Activated T-helper 1 cell treated with Interleukin-2 at 50 U/mL for 16 hours (primary cell): ENCODE measurements around the gene FHIT.

ENCODE experiments used
- DNase-seq: peaks from one replicate; pipeline ENCODE4 v3.0.0-alpha.2; 2020; ENCODE audit warnings: low read depth

The FHIT gene

GRCh38 chr3:60047426-60048200 lies 1203.6 kb downstream of the FHIT start:
- DNase-seq = no peak

DNA sequence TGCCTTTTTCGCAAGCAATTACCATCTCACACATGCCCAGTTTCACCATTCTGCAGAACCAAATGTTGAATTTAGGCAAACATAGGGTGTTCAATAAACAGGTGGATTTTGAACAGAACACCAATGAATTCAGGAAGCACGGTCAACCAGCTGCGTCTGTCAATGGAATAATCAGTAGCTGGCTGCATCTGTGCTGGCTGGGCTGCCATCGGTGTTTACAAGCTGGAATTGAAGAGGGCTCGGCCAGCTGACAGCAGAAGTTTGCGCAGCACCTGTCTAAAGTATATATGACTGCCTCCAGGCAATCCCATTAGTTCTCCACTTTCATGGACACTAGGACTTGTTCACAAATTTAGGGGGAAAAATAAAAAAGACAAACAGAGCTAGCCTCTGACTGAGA lies 1205.0 kb downstream of the FHIT start:
- no peak for DNase-seq

DNA sequence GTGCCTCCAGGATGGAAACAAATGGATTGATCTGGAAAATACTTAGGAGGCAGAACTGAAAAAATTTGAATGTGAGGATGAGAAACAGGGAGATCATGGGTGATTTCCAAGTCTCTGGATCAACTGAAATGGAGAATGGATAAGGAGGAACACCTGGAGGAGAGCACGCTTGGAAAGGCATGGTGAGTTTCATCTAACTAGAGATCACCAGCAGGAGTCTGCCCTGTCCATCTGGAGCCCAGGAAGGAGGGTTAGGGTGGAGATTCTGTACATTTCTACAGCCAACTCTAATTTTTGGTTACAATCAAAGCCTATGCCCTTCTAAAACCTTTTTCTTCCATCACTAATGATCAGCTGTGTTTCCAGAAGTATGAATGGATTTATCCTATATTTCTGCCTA lies 1205.6 kb downstream of the FHIT start:
- no peak for DNase-seq

GRCh38 chr3:60036803-60037202 lies 1214.4 kb downstream of the FHIT start:
- no peak for DNase-seq

- DNase-seq = no peak
Observed at GRCh38 chr3:60033901-60034453, 1217.3 kb downstream of the FHIT start.

- no peak for DNase-seq
Observed at GRCh38 chr3:60030982-60031381, 1220.3 kb downstream of the FHIT start.

DNA sequence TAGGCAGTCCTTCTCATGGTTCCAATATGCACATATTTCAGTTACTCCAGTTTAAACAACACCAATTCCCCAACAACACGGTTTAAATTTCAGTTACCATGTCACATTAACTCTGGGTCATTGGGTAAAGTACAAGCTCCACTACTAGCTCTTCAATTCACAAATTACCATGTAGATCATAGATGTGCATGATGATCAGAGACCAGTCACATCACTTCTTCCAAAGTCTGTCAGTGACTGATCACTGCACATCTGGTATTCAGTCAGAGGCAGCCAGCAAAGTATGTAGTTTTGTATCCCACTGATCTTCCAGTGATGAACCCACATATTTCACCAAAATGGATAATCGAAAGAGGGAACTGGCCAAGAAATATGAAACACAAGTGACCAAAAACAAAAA lies 1223.0 kb downstream of the FHIT start:
- DNase-seq = no peak

GRCh38 chr3:60027335-60027734 lies 1223.9 kb downstream of the FHIT start:
- no peak for DNase-seq

DNA sequence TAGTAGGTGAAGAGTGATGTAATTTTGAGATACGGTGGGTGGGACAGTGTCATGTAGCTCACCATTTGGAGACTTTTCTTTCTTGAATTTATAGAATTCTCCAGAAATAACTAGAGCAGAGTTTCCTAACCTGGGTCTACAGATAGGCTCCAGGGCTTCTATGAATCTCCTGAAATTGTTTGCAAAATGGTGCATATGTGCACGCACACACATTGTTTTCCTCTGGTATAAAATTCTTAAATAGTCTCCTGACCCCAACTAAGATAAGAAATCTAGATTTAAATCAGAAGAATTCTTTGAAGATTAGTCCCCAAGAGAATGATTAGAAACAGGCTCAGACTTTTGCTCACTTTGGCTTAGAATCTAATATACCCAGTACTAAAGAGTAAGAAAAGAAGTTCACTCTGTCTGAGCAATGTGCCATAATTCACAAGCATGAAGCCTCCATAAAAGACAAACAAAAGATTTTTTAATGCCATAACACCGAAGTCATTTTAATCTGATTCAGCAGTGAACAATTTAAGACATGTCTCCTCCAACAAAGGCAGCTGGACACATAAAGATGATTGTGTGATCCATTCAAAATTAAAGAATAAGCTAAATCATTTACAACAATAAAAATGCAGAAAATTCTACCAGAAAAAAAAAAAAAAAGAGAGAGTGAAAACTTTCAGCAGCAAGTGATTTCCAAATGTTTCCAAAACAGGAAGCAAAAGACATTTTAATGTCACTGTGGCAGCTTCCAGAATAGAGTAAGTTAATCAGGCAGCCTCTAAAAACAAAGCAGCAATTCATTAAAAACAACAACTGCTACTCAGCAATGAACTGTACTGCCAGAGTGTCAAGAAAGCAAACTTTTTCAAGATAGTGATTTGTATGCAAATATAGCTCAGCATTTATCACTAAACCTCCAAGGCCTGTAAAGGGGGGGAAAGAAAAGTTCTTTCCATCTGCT lies 1225.9 kb downstream of the FHIT start:
- no peak for DNase-seq

- DNase-seq = no peak
Observed at GRCh38 chr3:60024400-60024799, 1226.9 kb downstream of the FHIT start.

GRCh38 chr3:60023189-60023588 lies 1228.1 kb downstream of the FHIT start:
- DNase-seq = no peak

- DNase-seq = no peak
Observed at GRCh38 chr3:60017631-60018030, 1233.6 kb downstream of the FHIT start.

GRCh38 chr3:60015032-60015705 lies 1236.1 kb downstream of the FHIT start:
- no peak for DNase-seq

- DNase-seq = no peak
Observed at GRCh38 chr3:60013241-60013640, 1238.0 kb downstream of the FHIT start.

- no peak for DNase-seq
Observed at GRCh38 chr3:60011218-60011617, 1240.0 kb downstream of the FHIT start.

DNA sequence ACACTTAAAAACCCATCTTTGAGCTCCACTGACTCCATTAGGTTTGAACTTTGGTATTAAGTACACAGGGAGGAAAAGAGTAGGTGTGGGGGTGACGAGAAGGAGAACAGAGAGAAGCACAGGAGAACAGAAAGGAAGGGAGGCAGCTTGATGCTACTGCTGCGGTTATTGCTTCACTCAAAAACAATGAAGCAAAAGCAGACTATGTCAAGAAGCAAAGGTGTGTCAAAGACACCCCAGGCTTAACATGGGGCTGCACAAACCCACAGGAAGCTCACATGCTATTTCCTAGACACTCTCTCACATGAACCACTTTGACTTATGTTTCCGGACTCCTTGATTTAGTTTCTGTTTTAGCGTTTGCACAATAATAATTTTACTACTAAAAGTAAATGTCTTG lies 1240.5 kb downstream of the FHIT start:
- peak; percentile 22 for DNase-seq

DNA sequence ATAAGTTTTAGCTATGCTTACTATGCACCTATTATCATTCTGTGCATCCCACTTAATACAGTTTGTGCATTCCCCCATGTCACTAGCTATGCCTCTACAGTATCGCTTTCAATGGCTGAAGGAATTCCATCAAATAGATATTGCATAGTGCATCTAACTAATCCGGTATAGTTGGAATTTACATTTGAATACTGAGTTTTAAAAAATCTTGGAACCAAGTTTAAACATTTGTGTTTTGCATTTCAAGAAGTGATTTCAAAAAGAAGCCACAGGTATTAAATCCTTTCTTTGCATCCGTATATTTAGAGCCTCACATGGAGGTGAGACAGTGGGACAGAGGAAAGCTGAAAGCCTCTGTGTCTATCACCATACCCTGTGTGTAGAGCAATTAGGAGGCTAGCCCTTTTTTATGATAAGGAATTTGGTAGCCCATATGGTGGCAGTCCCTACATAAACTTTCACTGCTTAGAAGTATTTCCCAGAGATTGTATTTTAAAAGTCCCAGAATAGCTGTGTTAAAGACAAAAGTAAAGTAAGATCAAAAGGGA lies 1241.2 kb downstream of the FHIT start:
- DNase-seq = no peak

- no peak for DNase-seq
Observed at GRCh38 chr3:60001369-60001768, 1249.9 kb downstream of the FHIT start.

GRCh38 chr3:60000311-60001105 lies 1250.7 kb downstream of the FHIT start:
- no peak for DNase-seq

GRCh38 chr3:59998058-59998457 lies 1253.2 kb downstream of the FHIT start:
- DNase-seq = no peak

- no peak for DNase-seq
Observed at GRCh38 chr3:59997583-59997982, 1253.7 kb downstream of the FHIT start.
